HEK293 (cell line): ENCODE data around the gene PRR15L.

Source experiments
- CTCF ChIP-seq: fragments of 450-650 bp; formaldehyde crosslinking; IDR thresholded peaks from 2 replicates; pipeline ENCODE4 v1.5.1; 2016; ENCODE audit warnings: missing biosample characterization, missing genetic modification characterization
- TRIM28 ChIP-seq: IDR thresholded peaks from 2 replicates; pipeline ENCODE4 v1.6.1; 2011; ENCODE audit warnings: low read length, control low read depth, borderline replicate concordance
- ZNF266 ChIP-seq: fragments of 450-650 bp; formaldehyde crosslinking; IDR thresholded peaks from 2 replicates; pipeline ENCODE4 v1.5.1; 2016; ENCODE audit warnings: missing biosample characterization, missing genetic modification characterization, low read depth
- ZNF37A ChIP-seq: fragments of 450-650 bp; IDR thresholded peaks from 2 replicates; pipeline ENCODE4 v1.5.1; 2018; ENCODE audit warnings: missing biosample characterization, missing genetic modification characterization
- ZNF530 ChIP-seq: fragments of 450-650 bp; formaldehyde crosslinking; IDR thresholded peaks from 2 replicates; pipeline ENCODE4 v1.5.1; 2016; ENCODE audit warnings: low read depth, missing biosample characterization, missing genetic modification characterization

GRCh38 chr17:47970725-47971499 is 13.2 kb upstream of the PRR15L start, which contains the start of gene CDK5RAP3:
- TF ChIP-seq ZNF266 (tag by site-specific recombination), result no peak
- TF ChIP-seq TRIM28, result peak; percentile 50; the same call in 1 of the 2 replicates
- no peak for TF ChIP-seq ZNF37A
- TF ChIP-seq ZNF530, result no peak
- TF ChIP-seq CTCF (tag by site-specific recombination), result peak; percentile 99
